GM12878 (cell line): ENCODE results near the gene KLHL5. TPM values are rescaled to one million over a fixed set of nuclear protein-coding genes. Genes with fewer than 3 reads are reported as not detected.

Source experiments
- ATAC-seq: fragments of 200-7000 bp; cut with Tn5 transposase; 3 replicates; pipeline ENCODE4 v1.9.1; 2020; ENCODE audit warnings: mild to moderate bottlenecking, moderate library complexity
- BruUV-seq: library from RNA; stranded (reverse); fragments of 400-500 nt; replicated peaks from 2 replicates; lab custom pipeline; 2021; lab: Mats Ljungman, UMichigan
- CTCF ChIA-PET: fragments of 300-600 bp; sonication (Branson Sonifier 250); formaldehyde crosslinking; extraction: SDS; loops from one replicate; lab custom pipeline; 2021; ENCODE audit warnings: inconsistent platforms; lab: Yijun Ruan, JAX
- POLR2A ChIA-PET: fragments of 350-600 bp; formaldehyde crosslinking; extraction: SDS; loops from one replicate; lab custom pipeline; 2021; ENCODE audit warnings: inconsistent platforms; lab: Charles Lee
- RAD21 ChIA-PET: fragments of 300-600 bp; sonication (Branson Sonifier 250); formaldehyde crosslinking; loops from one replicate; lab custom pipeline; 2023; ENCODE audit warnings: antibody characterized with exemption; ENCODE audit not compliant: unreplicated experiment; lab: Charles Lee
- SMC1A ChIA-PET: fragments of 300-600 bp; sonication (Branson Sonifier 250); formaldehyde crosslinking; loops from one replicate; lab custom pipeline; 2023; ENCODE audit not compliant: unreplicated experiment, uncharacterized antibody; lab: Charles Lee
- DNase-seq: peaks from one replicate; pipeline ENCODE4 v3.0.0-alpha.2; 2011; ENCODE audit warnings: low read depth, low spot score
- FAIRE-seq: peaks from 3 replicates; lab custom pipeline; 2011; peaks lifted over from hg19 to GRCh38; lab: Jason Lieb, UNC
- H2AFZ ChIP-seq: 2 replicates; pipeline ENCODE4 v1.6.0; 2011; ENCODE audit warnings: low read depth, low read length, control low read depth; ENCODE audit not compliant: control insufficient read depth
- H3K27ac ChIP-seq: 2 replicates; pipeline ENCODE4 v1.5.1; 2011; ENCODE audit warnings: control low read depth; ENCODE audit not compliant: control insufficient read depth, insufficient read depth
- H3K27me3 ChIP-seq, 2 experiments: replicated peaks in 1 of 2; 2 replicates each; pipeline versions ENCODE4 v1.6.0 to v1.6.1; 2011; ENCODE audit warnings: low read length in 1 of 2; ENCODE audit not compliant: control insufficient read depth in 2 of 2, insufficient read depth in 2 of 2
- H3K36me3 ChIP-seq, 2 experiments: 2 replicates each; pipeline ENCODE4 v1.5.1; 2011; ENCODE audit warnings: low read length in 1 of 2; ENCODE audit not compliant: control insufficient read depth in 2 of 2, insufficient read depth in 2 of 2
- H3K4me1 ChIP-seq: 2 replicates; pipeline ENCODE4 v1.6.1; 2011; ENCODE audit warnings: mild to moderate bottlenecking, low read length, moderate library complexity, mixed read lengths; ENCODE audit not compliant: control insufficient read depth, insufficient read depth
- H3K4me2 ChIP-seq: 2 replicates; pipeline ENCODE4 v1.6.0; 2011; ENCODE audit warnings: control low read depth; ENCODE audit not compliant: control insufficient read depth, insufficient read depth
- H3K4me3 ChIP-seq: fragments of 200-600 bp; sonication (generic); 2 replicates; pipeline ENCODE4 v1.5.1; 2016
- H3K79me2 ChIP-seq: 2 replicates; pipeline ENCODE4 v1.6.0; 2011; ENCODE audit warnings: low read length; ENCODE audit not compliant: control insufficient read depth, insufficient read depth
- H3K9ac ChIP-seq: 2 replicates; pipeline ENCODE4 v1.8.0; 2011; ENCODE audit warnings: low read length, control low read depth, mixed read lengths; ENCODE audit not compliant: control insufficient read depth, insufficient read depth
- H3K9me3 ChIP-seq: replicated peaks from 3 replicates; pipeline ENCODE4 v1.5.1; 2011; ENCODE audit warnings: mild to moderate bottlenecking, low read length; ENCODE audit not compliant: control insufficient read depth, insufficient read depth
- H4K20me1 ChIP-seq: 2 replicates; pipeline ENCODE4 v1.6.0; 2011; ENCODE audit not compliant: control insufficient read depth, insufficient read depth
- CBX5 ChIP-seq: sonication (generic); IDR thresholded peaks from 2 replicates; pipeline ENCODE4 v1.6.1; 2016; ENCODE audit warnings: low read depth, moderate library complexity, mild to moderate bottlenecking, inconsistent platforms
- CEBPB ChIP-seq, 2 experiments: fragments of 150-350 bp in 1 of 2; IDR thresholded peaks; 2 replicates each; pipeline ENCODE4 v1.6.1; 2012 to 2014; ENCODE audit warnings: low read depth in 2 of 2, low read length in 2 of 2, borderline replicate concordance in 1 of 2, inconsistent platforms in 1 of 2
- GATAD2B ChIP-seq: fragments of 450-650 bp; conservative IDR thresholded peaks from 2 replicates; pipeline ENCODE4 v1.6.1; 2017; ENCODE audit warnings: low read depth, mild to moderate bottlenecking, moderate library complexity
- IKZF1 ChIP-seq: fragments of 450-650 bp; conservative IDR thresholded peaks from 2 replicates; pipeline ENCODE4 v1.6.1; 2017; ENCODE audit warnings: antibody characterized with exemption, mild to moderate bottlenecking
- MTA2 ChIP-seq: fragments of 450-650 bp; IDR thresholded peaks from 2 replicates; pipeline ENCODE4 v1.6.1; 2016; ENCODE audit warnings: low read depth, mild to moderate bottlenecking, moderate library complexity
- NFIC ChIP-seq: IDR thresholded peaks from 2 replicates; pipeline ENCODE4 v1.6.1; 2012; ENCODE audit warnings: low read depth, mild to moderate bottlenecking, inconsistent platforms, low read length, moderate library complexity
- SUPT20H ChIP-seq: IDR thresholded peaks from 2 replicates; pipeline ENCODE4 v1.6.1; 2011; ENCODE audit warnings: low read depth, mild to moderate bottlenecking, low read length, moderate library complexity, borderline replicate concordance; ENCODE audit not compliant: control insufficient read depth
- WGBS: methylation state at CpG from one replicate; pipeline ENCODE4 v1.1.6; 2016; ENCODE audit warnings: low lambda C conversion rate; ENCODE audit not compliant: insufficient replicate concordance, insufficient coverage; ENCODE audit errors: missing lambda C conversion rate; 5-methylcytosine and 5-hydroxymethylcytosine counted together
- in situ Hi-C: fragments of 300-500 bp; cut with MboI; formaldehyde crosslinking; loops from 9 replicates; pipeline ENCODE4 v1.14.3; 2018; ENCODE audit warnings: mixed read lengths
- intact Hi-C: fragments of 100-400 bp; cut with micrococcal nuclease; formaldehyde crosslinking; loops from one replicate; pipeline ENCODE4 v1.14.2; 2022; ENCODE audit not compliant: unreplicated experiment
- polyA plus RNA-seq, 11 experiments: library from polyadenylated mRNA; depleted of rRNA in 4 of 11; unstranded in 6 of 11; stranded (reverse) in 5 of 11; fragments of >200 nt; fragmentation: Nextera tagmentation in 4 of 11; fragmentation: Illumina TruSeq in 1 of 11; extraction: Ambion mirVana in 4 of 11; extraction: Trizol in 1 of 11; gene quantifications; 1 replicate in 1 of 11; 2 replicates in 10 of 11; pipeline versions ENCODE4 v1.2.1 to v1.2.3, GENCODE V29; 2011 to 2016; ENCODE audit warnings: inconsistent platforms in 2 of 11, missing spikeins in 2 of 11, low read depth in 1 of 11
- total RNA-seq, 4 experiments: library from RNA; depleted of rRNA in 3 of 4; stranded (reverse); fragments of >200 nt in 3 of 4; fragmentation: Illumina TruSeq in 1 of 4; extraction: Trizol in 1 of 4; gene quantifications; 2 replicates each; pipeline versions ENCODE4 v1.2.1 to v1.2.3, GENCODE V29; 2013 to 2021

KLHL5 gene
- total and polyA plus RNA-seq, 10 of the 15 experiments (the other 5 are each of a cell fraction or from before 2014, with no cell fraction given): 4.7 to 27.3 (median 12.6) TPM

DNA sequence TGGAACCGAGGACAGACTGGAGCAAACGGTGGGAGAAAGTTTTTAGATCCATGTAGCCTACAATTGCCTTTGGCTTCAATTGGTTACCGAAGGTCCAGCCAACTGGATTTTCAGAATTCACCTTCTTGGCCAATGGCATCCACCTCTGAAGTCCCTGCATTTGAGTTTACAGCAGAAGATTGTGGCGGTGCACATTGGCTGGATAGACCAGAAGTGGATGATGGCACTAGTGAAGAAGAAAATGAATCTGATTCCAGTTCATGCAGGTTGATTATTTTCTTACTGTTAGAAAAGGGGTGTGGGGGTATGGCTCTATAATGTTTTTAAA is 702 bp downstream of the KLHL5 start:
- TF ChIP-seq SUPT20H (no peak), CEBPB (IDR thresholded peaks at IDR 0.05; ENCODE audit: borderline replicate concordance in 1 of 2, low read depth in 2 of 2, low read length in 2 of 2) (no peak), GATAD2B (no peak)
- Histone ChIP-seq H3K4me2 (peak overlapping the region; percentile 46; the same call in 1 of the 2 replicates), H3K79me2 (peaks cover 20% of the 10 kb centered on the region), H2AFZ (no peak overlapping the region), H3K9ac (no peak overlapping the region), H3K9me3 (no peaks in the 10 kb centered on the region), H3K27ac (peak overlapping the region; percentile 27; the same call in 1 of the 2 replicates), H4K20me1 (no peaks in the 10 kb centered on the region), H3K4me1 (peaks cover 9% of the 10 kb centered on the region), H3K36me3 (no peaks in the 10 kb centered on the region), H3K4me3 (no peak overlapping the region), H3K27me3 (no peaks in the 10 kb centered on the region)
- in situ Hi-C loops: no loop called here
- WGBS: 77% methylated on average over 4 of the region's 4 CpGs
- no TSS peak for BruUV-seq
- ChIA-PET RAD21 (interaction anchor here (1.4 to 2.4 kb wide), 4 partner anchors 9 to 160 kb away, joined by 3 to 13 read pairs (median 6); no protein-coding TSS in a partner anchor), CTCF (interaction anchor here (1.2 to 2.4 kb wide), 2 partner anchors 16 to 72 kb away, joined by 3 to 9 read pairs; no protein-coding TSS in a partner anchor), SMC1A (interaction anchor here (0.9 to 6.7 kb wide), 4 partner anchors 12 to 31 kb away, joined by 3 to 52 read pairs (median 10); no protein-coding TSS in a partner anchor), POLR2A (interaction anchor here (1.4 kb wide), 1 partner anchor 9 kb away, joined by 4 read pairs; no protein-coding TSS in a partner anchor)
- ATAC-seq (peak; percentile 20), FAIRE-seq (no peak), DNase-seq (no peak)
- intact Hi-C loops: no loop called here

DNA sequence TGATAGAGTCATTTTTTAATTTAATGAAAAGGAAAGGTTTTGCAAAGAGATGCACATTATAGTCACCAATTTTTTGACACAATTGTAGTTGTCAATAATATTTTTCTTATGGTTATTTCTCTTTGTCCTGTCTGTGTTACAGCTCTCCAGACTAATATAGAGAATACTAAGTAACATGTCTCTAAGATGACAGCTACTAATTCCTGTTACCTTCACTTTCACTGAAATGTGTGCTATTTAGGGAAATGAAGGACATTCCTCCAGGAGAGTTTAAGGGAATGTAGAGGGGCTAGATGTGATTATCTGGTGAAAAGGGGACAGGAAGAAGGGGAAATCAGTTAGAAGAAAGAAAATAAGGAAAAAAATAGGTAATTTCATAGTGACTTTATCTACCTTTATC is 1.4 kb downstream of the KLHL5 start:
- ATAC-seq (peak; percentile 53), FAIRE-seq (no peak)
- ChIA-PET CTCF (interaction anchor here (0.9 to 2.5 kb wide), 5 partner anchors 9 to 71 kb away, joined by 3 to 12 read pairs (median 5); no protein-coding TSS in a partner anchor), POLR2A (interaction anchor here (1.4 kb wide), 1 partner anchor 10 kb away, joined by 4 read pairs; no protein-coding TSS in a partner anchor), RAD21 (interaction anchor here (0.7 to 2.4 kb wide), 5 partner anchors 10 to 161 kb away, joined by 3 to 13 read pairs (median 5); no protein-coding TSS in a partner anchor), SMC1A (interaction anchor here (0.9 to 2.3 kb wide), 8 partner anchors 11 to 161 kb away, joined by 3 to 15 read pairs (median 4); no protein-coding TSS in a partner anchor)
- no TSS peak for BruUV-seq
- Histone ChIP-seq H3K36me3 (no peaks in the 10 kb centered on the region), H3K4me3 (no peak overlapping the region), H2AFZ (no peak overlapping the region), H4K20me1 (no peaks in the 10 kb centered on the region), H3K9ac (no peak overlapping the region), H3K4me1 (peaks cover 9% of the 10 kb centered on the region), H3K27me3 (no peaks in the 10 kb centered on the region), H3K27ac (peak overlapping the region; percentile 18; the same call in 1 of the 2 replicates), H3K79me2 (peaks cover 19% of the 10 kb centered on the region)
- in situ Hi-C loops: no loop called here
- TF ChIP-seq IKZF1 (0 out of 2 replicates have a peak, but pooled peaks have one; percentile 17), MTA2 (0 out of 2 replicates have a peak, but pooled peaks have one; percentile 14), CBX5 (no peak), NFIC (no peak)
- TF ChIP-seq, all 136 proteins: peak for 2
- Histone ChIP-seq H3K9me3 (no peaks in the 10 kb centered on the region), H3K4me2 (no peak overlapping the region)
- no peak for DNase-seq
- intact Hi-C loops: no loop called here
